GM21526 (cell line): Measurements from ENCODE around the gene COQ7.

Experiments used
- ATAC-seq: cut with Tn5 transposase; IDR thresholded peaks from one replicate; pipeline ENCODE4 v1.9.1; 2021; ENCODE audit warnings: moderate library complexity; ENCODE audit not compliant: unreplicated experiment, low FRiP score

The COQ7 gene

GRCh38 chr16:19067349-19068236 is at the start of gene COQ7:
Gene COQ7, plus strand, starts transcription at chr16:19067614. Its CDS starts 51 bp downstream, at chr16:19067665.
- peak; percentile 87 for ATAC-seq

- no peak for ATAC-seq
Observed at GRCh38 chr16:19020689-19021088, 46.7 kb upstream of the COQ7 start.

GRCh38 chr16:19021747-19022146 is 45.7 kb upstream of the COQ7 start:
- no peak for ATAC-seq

GRCh38 chr16:19027416-19027815 is 40.0 kb upstream of the COQ7 start:
- ATAC-seq: no peak

GRCh38 chr16:19029980-19030379 is 37.4 kb upstream of the COQ7 start:
- ATAC-seq: no peak

GRCh38 chr16:19031738-19032137 is 35.7 kb upstream of the COQ7 start:
- no peak for ATAC-seq

- no peak for ATAC-seq
Observed at GRCh38 chr16:19033761-19034160, 33.7 kb upstream of the COQ7 start.

GRCh38 chr16:19040400-19040799 is 27.0 kb upstream of the COQ7 start:
- ATAC-seq: no peak

- ATAC-seq: no peak
Observed at GRCh38 chr16:19044769-19045168, 22.6 kb upstream of the COQ7 start.

- no peak for ATAC-seq
Observed at GRCh38 chr16:19046062-19046461, 21.4 kb upstream of the COQ7 start.

- ATAC-seq: no peak
Observed at GRCh38 chr16:19062706-19063105, 4.7 kb upstream of the COQ7 start.

GRCh38 chr16:19066988-19067348 is 446 bp upstream of the COQ7 start:
- no peak for ATAC-seq

- no peak for ATAC-seq
Observed at GRCh38 chr16:19068237-19068815, 912 bp downstream of the COQ7 start.

- ATAC-seq: no peak
Observed at GRCh38 chr16:19071811-19072777, 4.7 kb downstream of the COQ7 start.

GRCh38 chr16:19073344-19073743 is 5.9 kb downstream of the COQ7 start:
- ATAC-seq: no peak

- ATAC-seq: no peak
Observed at GRCh38 chr16:19073863-19074262, 6.4 kb downstream of the COQ7 start.

GRCh38 chr16:19075511-19075910 is 8.1 kb downstream of the COQ7 start:
- no peak for ATAC-seq

- ATAC-seq: no peak
Observed at GRCh38 chr16:19077879-19078278, 10.5 kb downstream of the COQ7 start.

- no peak for ATAC-seq
Observed at GRCh38 chr16:19083670-19084069, 16.3 kb downstream of the COQ7 start.

GRCh38 chr16:19084139-19084538 is 16.7 kb downstream of the COQ7 start:
- no peak for ATAC-seq

- no peak for ATAC-seq
Observed at GRCh38 chr16:19084879-19085278, 17.5 kb downstream of the COQ7 start.
